ENCODE data around the gene DNAJC6.
A peak's percentile ranks its signal among the peaks of the same experiment; 100 is the strongest.
"Not testable (repeated sequence)": the region's sequence is repeated elsewhere in the genome, so short reads cannot be mapped to it uniquely, and the experiment has no call there.

DNAJC6 gene

DNA sequence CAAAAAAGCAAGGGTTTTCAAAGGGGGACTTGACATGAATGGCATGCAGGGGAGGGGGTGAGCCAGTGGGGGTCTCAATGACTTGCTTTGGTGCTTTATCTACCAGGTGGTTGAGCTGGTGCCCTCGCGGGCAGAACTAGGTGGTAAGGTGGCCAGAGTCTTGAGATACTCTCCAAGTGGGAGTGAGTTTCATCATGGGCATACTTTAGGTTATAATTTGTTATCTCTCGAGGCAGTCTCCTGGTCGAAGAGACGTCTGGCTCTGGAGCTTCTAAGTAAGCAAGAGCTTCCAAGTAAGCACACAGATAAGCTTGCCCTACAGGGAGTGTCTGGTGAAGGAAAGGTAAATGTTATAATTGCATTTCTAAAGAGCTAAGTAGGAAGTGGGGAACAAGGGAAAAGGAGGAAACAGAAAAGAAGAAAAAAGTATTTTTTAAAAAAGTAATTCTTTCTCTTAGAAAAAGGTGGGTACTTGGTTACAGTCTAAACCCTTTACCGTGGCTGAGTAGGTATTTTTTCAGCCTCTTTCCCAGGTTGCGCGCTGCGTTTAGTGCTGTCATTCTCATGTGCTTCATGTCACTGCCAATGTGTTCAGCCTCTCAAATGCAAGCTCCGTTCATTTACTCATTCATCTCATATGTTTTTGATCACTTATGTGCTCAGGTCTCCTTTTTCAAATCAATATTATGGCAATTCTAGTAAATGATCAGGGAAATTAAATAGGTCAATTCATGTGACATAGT, 31.6 kb upstream of the DNAJC6 start:
- TF ChIP-seq, protein P1, sequence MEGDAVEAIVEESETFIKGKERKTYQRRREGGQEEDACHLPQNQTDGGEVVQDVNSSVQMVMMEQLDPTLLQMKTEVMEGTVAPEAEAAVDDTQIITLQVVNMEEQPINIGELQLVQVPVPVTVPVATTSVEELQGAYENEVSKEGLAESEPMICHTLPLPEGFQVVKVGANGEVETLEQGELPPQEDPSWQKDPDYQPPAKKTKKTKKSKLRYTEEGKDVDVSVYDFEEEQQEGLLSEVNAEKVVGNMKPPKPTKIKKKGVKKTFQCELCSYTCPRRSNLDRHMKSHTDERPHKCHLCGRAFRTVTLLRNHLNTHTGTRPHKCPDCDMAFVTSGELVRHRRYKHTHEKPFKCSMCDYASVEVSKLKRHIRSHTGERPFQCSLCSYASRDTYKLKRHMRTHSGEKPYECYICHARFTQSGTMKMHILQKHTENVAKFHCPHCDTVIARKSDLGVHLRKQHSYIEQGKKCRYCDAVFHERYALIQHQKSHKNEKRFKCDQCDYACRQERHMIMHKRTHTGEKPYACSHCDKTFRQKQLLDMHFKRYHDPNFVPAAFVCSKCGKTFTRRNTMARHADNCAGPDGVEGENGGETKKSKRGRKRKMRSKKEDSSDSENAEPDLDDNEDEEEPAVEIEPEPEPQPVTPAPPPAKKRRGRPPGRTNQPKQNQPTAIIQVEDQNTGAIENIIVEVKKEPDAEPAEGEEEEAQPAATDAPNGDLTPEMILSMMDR (IDR thresholded peaks at IDR 0.05) = no peak
- Histone ChIP-seq H3K27ac (no peak overlapping the region), H3K4me3 (no peak overlapping the region)

DNA sequence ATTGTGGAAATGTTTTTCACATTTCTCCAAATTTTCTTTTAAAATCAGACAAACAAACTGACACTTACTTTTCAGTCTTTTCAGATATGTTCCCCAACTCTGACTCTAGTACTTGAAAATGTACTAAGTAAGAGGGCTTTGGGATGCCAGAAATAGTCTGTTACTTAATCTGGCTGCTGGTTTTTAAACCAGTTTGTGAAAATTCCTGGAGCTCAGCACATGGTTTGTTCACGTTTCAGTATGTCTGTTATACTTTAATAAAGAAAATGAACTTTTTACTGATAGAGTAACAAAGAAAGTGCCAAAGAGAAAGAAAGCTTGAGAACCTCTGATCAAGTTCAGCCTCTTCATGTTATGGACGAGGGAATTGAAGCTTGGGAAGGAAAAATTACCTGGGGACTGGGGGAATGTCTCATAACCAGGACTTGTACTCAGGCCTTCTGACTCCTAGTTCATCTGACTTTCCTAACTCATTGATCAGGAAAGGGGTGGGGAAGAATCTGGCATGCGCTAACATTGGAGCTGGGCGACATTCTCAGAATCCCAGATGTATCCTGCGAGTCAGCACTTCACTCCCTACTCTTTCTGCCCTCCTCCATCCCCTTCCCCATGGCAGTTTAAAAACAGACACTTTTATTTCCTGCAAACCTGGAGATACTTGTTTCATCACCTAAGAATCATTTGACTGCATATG, 30.8 kb upstream of the DNAJC6 start:
- TF ChIP-seq, protein P1 (IDR thresholded peaks at IDR 0.05) = no peak
- Histone ChIP-seq H3K27ac (no peak overlapping the region), H3K4me3 (peak overlapping the region; percentile 32)
- DNase-seq (ENCODE audit: low spot score) = no peak

More for the DNA sequence above, 31.6 kb upstream of the DNAJC6 start:
- DNase-seq (ENCODE audit: low spot score) = no peak

DNA sequence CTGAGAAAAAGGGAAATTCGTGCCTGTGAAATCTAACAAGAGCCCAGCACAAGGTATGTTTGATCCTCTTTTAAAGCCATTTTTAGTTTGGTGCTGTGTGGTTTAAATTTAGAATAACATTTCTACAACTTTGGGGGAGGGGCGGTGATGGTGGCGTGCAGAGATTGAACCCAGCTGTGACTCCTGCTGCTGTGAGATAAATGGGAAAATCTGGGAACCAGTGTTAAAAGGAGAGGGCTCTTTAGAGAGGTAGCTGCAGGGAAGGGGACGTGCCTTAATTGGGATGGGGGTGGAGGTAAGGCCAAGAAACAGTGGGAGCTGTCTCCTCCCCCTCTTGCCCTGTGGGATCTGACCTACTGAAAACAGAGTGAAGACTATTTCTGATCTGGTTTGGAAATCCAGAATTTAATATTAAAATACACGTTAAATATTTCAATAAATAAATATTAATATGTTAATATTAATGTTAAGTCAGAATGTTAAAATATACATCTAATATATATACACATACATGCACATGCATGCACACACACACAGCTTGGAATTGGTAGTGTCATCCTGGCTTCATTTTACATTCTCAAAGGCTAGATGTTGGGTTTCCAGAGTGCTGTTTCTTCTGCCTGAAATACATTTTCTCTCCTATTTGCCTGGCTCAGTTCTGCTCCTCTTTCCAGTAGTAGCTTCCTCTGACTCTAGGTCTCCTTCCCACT, 30.1 kb upstream of the DNAJC6 start:
- Histone ChIP-seq H3K27ac (no peak overlapping the region), H3K4me3 (peak overlapping the region; percentile 32)
- TF ChIP-seq, protein P1 (IDR thresholded peaks at IDR 0.05) = no peak
- no peak for DNase-seq (ENCODE audit: low spot score)

DNA sequence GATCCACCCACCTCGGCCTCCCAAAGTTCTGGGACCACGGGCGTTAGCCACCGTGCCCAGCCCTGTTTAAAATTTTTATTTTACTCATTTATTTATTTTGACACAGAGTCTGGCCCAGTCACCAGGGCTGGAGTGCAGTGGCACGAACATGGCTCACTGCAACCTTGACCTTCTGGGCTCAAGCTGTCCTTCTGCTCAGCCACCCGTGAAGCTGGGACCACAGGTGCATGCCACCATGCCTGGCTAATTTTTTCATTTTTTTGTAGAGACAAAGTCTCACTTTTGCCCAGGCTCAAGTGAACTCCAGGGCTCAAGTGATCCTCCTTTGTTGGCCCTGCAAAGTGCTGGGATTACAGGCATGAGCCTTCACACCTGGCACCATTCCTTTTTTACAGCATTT, 27.5 kb upstream of the DNAJC6 start:
- DNase-seq (ENCODE audit: low spot score) = no peak
- no peak overlapping the region for H3K27ac ChIP-seq
- TF ChIP-seq, protein P1 (IDR thresholded peaks at IDR 0.05) = no peak
- H3K4me3 ChIP-seq = no peak overlapping the region

DNA sequence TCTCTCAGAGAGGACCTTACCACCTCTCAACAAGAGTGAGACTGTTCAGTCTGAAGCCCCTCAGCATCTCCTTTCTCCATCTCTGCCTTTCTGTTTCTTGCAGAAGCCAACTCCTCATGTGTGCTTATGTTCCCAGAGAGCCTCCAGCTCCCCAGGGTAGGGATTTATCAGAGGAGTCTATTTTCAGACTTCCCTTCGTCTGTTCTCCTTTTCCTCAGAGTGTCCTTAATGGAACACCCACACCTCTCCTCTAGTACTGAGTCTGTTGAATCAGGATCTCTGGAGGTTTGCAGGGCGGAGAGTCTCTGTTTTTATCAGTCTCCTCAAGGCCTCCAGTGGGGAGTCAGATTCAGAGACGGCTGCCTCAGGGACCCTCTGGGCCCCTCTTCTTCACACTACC, 25.1 kb upstream of the DNAJC6 start:
- H3K27ac ChIP-seq = no peak overlapping the region
- DNase-seq (ENCODE audit: low spot score) = no peak
- TF ChIP-seq, protein P1 (IDR thresholded peaks at IDR 0.05) = no peak
- no peak overlapping the region for H3K4me3 ChIP-seq

DNA sequence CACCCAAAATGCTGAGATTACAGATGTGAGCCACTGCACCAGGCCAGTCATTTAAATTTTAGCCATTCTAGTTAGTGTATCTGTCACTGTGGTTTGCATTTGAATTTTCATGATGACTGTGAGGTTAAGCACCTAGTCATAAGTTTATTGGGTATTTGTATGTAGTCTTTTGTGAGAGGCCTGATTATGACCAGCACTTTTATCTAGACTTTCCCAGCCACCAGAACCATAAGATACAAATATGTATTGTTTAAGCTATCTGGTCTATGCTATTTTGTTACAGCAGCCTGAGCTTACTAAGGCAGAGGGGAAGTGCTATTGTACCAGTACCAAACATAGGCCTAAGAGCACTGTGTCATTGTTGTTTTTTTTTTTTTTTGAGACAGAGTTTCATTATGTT, 19.9 kb upstream of the DNAJC6 start:
- TF ChIP-seq, protein P1 (IDR thresholded peaks at IDR 0.05) = no peak
- DNase-seq (ENCODE audit: low spot score) = no peak
- H3K27ac ChIP-seq = no peak overlapping the region

DNA sequence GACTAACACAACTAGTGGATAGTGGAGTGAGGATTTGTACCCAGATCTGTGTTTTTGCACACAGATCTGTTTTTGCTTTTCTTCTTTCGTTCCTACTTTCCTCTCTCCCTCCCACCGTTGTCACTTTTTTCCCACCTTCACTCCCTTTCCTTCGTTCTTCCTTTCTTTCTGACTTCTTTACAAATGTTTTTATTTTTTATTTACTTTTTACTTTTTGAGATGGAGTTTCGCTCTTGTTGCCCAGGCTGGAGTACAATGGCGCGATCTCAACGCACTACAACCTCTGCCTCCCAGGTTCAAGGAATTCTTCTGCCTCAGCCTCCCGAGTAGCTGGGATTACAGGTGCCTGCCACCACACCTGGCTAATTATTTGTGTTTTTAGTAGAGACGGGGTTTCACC, 17.5 kb upstream of the DNAJC6 start:
- H3K27ac ChIP-seq; DNase-seq (ENCODE audit: low spot score); H3K4me3 ChIP-seq: not testable (repeated sequence)

More for the DNA sequence above, 19.9 kb upstream of the DNAJC6 start:
- H3K4me3 ChIP-seq = no peak overlapping the region
